Activated CD8-positive, alpha-beta memory T cell treated with anti-CD3 and anti-CD28 coated beads, Interleukin-2, amount 10 ng/mL, durations not matched to agents 7 days and 5 days (primary cell): ENCODE results near the gene GABARAP. TPM values are rescaled to one million over a fixed set of nuclear protein-coding genes. Genes with fewer than 3 reads are reported as not detected.

Experiments
- ATAC-seq: fragments of 150-1000 bp; cut with Tn5 transposase; one replicate; pipeline ENCODE4 v1.10.0; 2021; ENCODE audit warnings: moderate library complexity
- CTCF ChIA-PET: fragments of 350-600 bp; sonication (Branson Sonifier 250); formaldehyde crosslinking; loops from one replicate; lab custom pipeline; 2021; ENCODE audit warnings: antibody characterized with exemption; lab: Charles Lee
- DNase-seq: peaks from one replicate; pipeline ENCODE4 v3.0.0-alpha.2; 2020
- H3K27ac Mint-ChIP-seq: one replicate; pipeline ENCODE4 v1.8.0; 2021; ENCODE audit warnings: mild to moderate bottlenecking, mixed read lengths
- H3K27me3 Mint-ChIP-seq: one replicate; pipeline ENCODE4 v1.8.0; 2021; ENCODE audit warnings: mixed read lengths
- H3K36me3 Mint-ChIP-seq: one replicate; pipeline ENCODE4 v1.8.0; 2021; ENCODE audit warnings: mild to moderate bottlenecking, mixed read lengths
- H3K4me1 Mint-ChIP-seq: one replicate; pipeline ENCODE4 v1.8.0; 2021; ENCODE audit warnings: mixed read lengths
- H3K4me3 Mint-ChIP-seq: one replicate; pipeline ENCODE4 v1.8.0; 2021; ENCODE audit warnings: mild to moderate bottlenecking, moderate library complexity, mixed read lengths
- H3K9me3 Mint-ChIP-seq: one replicate; pipeline ENCODE4 v1.8.0; 2022; ENCODE audit warnings: low read depth, mixed read lengths
- total RNA-seq, 2 experiments: library from RNA; stranded (reverse); gene quantifications; one replicate each; pipeline ENCODE4 v1.2.3, GENCODE V29; 2021

The GABARAP gene
- total RNA-seq, 2 experiments from 2014 or later = 207 to 231 TPM

DNA sequence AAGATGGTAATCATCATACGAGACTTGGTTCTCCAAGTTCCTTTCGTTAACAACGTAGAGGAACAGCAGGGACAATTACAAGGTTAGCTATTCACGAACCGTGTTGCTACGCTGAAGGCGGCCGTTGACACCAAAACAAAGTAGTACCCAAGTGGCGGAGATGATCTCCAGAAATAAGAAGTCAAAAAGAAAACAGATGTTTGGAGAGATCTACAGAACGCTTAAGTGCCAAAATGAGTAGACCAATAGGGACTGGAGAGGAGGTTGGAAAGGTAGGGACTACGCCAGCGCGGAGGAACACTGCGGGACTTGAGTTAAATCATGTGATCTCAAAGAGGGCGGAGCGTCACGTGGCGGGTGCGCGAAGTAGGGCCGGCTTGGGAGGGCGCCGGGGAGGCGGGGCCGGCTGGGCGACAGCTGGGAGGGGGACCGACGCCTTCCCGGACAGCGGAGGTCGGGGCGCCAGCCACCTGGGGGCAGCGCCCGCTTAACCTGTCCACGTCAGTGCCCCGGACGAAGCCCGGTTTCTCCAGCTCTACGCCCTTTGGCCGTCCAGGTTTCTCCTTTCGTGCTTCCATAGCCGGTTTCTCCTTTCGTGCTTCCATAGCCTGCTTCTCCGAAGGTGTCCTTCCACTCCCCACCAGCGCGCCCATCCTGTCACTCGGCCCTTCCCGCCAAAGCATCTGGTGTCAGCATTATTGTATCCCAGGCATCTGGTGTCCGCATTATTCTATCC lies 636 bp upstream of the GABARAP start:
- peak; percentile 54 for ATAC-seq
- peak; percentile 95 for DNase-seq

GRCh38 chr17:7241090-7241733 lies 1.0 kb downstream of the GABARAP start:
- CTCF ChIA-PET = interaction anchor here (0.8 to 4.1 kb wide), 6 partner anchors 10 to 230 kb away, joined by 3 to 18 read pairs (median 5); partner anchors contain the start of genes ACADVL, CTDNEP1, DLG4 and ELP5
- Mint-ChIP-seq H3K4me3 (peak overlapping the region; percentile 86), H3K36me3 (peaks cover 32% of the 10 kb centered on the region), H3K9me3 (no peaks in the 10 kb centered on the region), H3K4me1 (peaks cover 44% of the 10 kb centered on the region), H3K27ac (peak overlapping the region; percentile 98), H3K27me3 (no peaks in the 10 kb centered on the region)
- ATAC-seq (no peak), DNase-seq (no peak)

More for the DNA sequence above, 636 bp upstream of the GABARAP start:
- Mint-ChIP-seq H3K4me3 (peak overlapping the region; percentile 86), H3K27me3 (no peaks in the 10 kb centered on the region), H3K27ac (peak overlapping the region; percentile 98), H3K9me3 (no peaks in the 10 kb centered on the region), H3K36me3 (peaks cover 31% of the 10 kb centered on the region), H3K4me1 (peaks cover 38% of the 10 kb centered on the region)
- CTCF ChIA-PET = interaction anchor here (0.8 to 4.1 kb wide), 8 partner anchors 8 to 203 kb away, joined by 3 to 18 read pairs (median 4); partner anchors contain the start of genes ACADVL, CTDNEP1, DLG4 and ELP5

GRCh38 chr17:7240375-7240774 lies 1.9 kb downstream of the GABARAP start:
- Mint-ChIP-seq H3K36me3 (peaks cover 33% of the 10 kb centered on the region), H3K27ac (peak overlapping the region; percentile 79), H3K9me3 (no peaks in the 10 kb centered on the region), H3K4me3 (peak overlapping the region; percentile 86), H3K27me3 (no peaks in the 10 kb centered on the region), H3K4me1 (peaks cover 50% of the 10 kb centered on the region)
- no peak for DNase-seq
- CTCF ChIA-PET = interaction anchor here (1.6 to 4.1 kb wide), 3 partner anchors 11 to 56 kb away, joined by 4 to 18 read pairs (median 13); partner anchors contain the start of genes ACADVL, CTDNEP1, DLG4 and ELP5
- ATAC-seq = no peak

DNA sequence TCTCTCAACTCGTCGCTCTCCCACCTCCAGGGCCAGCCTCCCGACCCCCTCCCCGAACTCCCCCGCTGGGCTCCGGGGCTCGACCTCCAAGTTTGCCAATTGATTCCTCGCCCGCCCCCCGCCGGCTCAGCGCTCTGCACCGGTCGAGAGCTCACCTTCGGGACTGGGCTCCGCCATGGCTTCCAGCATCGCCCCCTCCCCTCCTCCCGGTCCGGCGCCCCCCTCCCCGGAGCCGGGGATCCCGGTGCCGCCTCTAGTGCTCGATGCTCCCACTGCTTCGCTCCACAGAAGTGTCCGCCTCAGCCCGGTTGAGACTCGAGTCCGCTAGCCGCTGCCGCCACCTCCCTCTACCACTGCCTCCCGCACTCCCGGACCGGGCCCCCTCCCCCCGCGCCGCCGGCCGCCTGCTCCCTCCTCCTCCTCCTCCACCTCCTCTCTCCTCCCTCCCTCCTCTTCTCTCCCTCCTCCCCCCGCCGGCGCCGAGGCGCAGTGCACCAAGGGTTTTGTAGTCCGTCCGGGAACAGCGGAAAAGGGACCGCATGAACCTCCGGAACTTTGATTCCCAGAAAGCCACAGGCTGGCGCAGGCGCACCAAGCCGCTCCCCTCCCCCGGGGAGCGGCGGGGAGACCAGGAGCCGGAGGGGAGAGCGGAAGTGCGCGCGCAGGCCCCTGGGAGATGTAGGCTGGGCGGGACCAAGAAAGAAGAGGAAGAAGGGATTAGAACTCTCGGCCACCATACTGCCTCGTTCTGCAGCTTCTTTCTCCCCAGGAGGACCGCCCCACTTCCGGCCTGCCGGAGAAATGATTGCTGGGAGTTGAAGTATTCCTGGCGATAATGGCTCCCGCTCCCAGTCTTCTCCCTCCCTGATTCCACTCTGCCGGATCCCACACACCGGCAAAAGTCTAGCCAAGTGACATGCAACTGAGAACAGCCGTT lies 2.9 kb downstream of the GABARAP start, which contains the start of gene PHF23:
TSS of gene PHF23 (minus strand) at position 367 of the 937 bp plus-strand sequence. CDS start at position 189, 178 bp downstream.
- Mint-ChIP-seq H3K9me3 (no peaks in the 10 kb centered on the region), H3K4me3 (peak within 1 kb of the TSS; percentile 86), H3K36me3 (peaks cover 35% of the 10 kb centered on the region), H3K27me3 (no peaks in the 10 kb centered on the region), H3K27ac (peak within 1 kb of the TSS; percentile 91), H3K4me1 (peaks cover 60% of the 10 kb centered on the region)
- ATAC-seq (peak; percentile 71), DNase-seq (peak; percentile 99)
- CTCF ChIA-PET = interaction anchor here (0.7 to 4.1 kb wide), 8 partner anchors 9 to 117 kb away, joined by 3 to 18 read pairs (median 4); partner anchors contain the start of genes ACADVL, CTDNEP1, DLG4 and ELP5

DNA sequence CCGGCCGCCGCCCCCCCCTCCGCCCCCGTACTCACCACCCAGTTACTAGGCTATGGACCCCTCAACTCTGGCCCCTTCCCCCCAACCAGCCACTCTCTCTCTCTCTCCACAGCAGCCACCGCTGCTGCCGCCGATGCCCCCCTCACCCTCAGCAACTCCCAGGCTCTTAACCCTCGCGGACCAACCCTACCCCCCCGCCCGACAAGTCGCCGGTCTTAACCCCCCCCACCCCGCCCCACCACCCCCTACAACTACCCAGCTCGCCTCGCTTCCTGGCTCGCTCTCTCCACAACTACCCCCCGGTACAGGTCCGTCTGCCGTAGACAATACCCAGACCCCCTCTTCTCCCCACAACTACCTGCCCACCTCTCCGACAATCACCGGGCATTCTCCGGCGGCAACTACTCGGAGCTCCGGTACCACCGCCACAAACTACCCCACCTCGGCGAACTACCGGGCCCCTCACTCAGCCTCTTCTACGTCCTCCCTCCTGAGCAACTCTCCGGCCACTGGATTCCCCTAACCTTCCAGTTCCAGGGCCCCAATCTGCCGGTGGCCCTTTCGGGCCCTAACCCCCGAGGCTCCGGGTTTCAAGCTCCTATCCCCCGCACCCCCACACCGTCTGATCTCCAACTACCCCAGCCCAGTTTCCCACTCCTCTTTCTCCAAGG lies 3.7 kb downstream of the GABARAP start:
- Mint-ChIP-seq H3K36me3 (peaks cover 33% of the 10 kb centered on the region), H3K9me3 (no peaks in the 10 kb centered on the region), H3K4me1 (peaks cover 63% of the 10 kb centered on the region), H3K27me3 (no peaks in the 10 kb centered on the region), H3K27ac (peak overlapping the region; percentile 91), H3K4me3 (peak overlapping the region; percentile 86)
- DNase-seq (peak; percentile 59), ATAC-seq (no peak)
- CTCF ChIA-PET = interaction anchor here (1.0 to 2.3 kb wide), 5 partner anchors 8 to 117 kb away, joined by 3 to 18 read pairs (median 4); partner anchors contain the start of genes ACADVL and DLG4

DNA sequence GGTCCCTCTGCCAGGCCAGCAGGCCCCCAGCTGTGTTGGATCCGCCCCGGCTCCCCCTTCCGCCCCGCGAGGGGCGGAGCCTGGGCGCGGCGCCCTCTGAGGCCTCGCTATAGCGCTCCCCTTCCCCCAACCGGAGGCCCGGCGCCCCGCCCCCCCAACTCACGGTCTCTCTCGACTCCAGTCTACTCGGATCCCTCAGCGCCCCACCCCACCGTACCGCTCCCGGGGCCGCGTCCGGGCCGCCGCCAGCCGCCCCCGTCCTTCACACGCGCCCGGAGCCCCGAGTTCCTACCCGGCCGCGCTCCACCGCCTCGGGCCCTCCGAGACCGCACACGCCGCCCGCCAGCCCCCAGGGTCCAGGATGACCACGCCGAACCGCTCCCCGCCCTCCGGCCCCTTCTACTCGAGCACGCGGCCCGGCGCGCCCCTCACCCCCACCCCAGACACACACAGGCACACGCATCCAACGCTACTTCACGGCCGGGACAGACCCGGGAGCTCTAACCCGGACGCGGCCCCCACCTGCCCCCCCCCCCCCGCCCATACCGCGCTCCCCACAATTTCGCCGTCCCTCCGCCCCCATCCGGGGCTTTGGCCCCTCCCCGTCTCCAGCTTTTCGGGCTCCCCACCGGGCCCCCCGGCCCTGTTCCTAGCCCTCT lies 4.4 kb downstream of the GABARAP start:
- Mint-ChIP-seq H3K9me3 (no peaks in the 10 kb centered on the region), H3K27ac (peak overlapping the region; percentile 91), H3K4me3 (peak overlapping the region; percentile 86), H3K4me1 (peaks cover 63% of the 10 kb centered on the region), H3K36me3 (peaks cover 33% of the 10 kb centered on the region), H3K27me3 (no peaks in the 10 kb centered on the region)
- DNase-seq = peak; percentile 90
- CTCF ChIA-PET = interaction anchor here (1.0 to 2.3 kb wide), 3 partner anchors 18 to 118 kb away, joined by 4 to 18 read pairs (median 5); partner anchors contain the start of genes ACADVL and DLG4
- peak; percentile 27 for ATAC-seq

DNA sequence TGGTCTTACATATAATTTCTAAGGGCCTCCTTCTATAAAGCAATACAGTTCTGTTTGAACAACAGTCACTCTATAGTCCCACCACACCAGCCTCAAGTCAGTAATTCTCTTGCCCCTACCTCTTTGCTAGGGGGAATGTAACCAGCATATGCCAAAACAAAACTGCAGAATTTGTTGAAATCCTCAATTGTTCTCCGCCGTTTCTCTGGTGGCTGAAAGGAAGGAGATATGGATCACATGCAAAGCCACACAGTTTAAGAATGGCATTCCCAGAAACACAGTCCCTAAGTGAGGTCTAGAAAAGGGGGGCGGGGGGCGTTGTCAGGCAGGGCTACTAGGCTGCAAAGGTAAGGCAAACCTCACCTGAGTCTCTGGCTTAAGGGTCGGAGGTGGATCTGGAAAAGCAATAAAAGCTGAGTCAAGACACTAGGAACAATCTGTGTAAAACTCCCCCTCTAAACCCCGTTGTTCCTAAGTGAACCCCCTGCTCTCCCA lies 4.9 kb downstream of the GABARAP start:
- H3K36me3 Mint-ChIP-seq = peaks cover 33% of the 10 kb centered on the region
- peak overlapping the region; percentile 91 for H3K27ac Mint-ChIP-seq

DNA sequence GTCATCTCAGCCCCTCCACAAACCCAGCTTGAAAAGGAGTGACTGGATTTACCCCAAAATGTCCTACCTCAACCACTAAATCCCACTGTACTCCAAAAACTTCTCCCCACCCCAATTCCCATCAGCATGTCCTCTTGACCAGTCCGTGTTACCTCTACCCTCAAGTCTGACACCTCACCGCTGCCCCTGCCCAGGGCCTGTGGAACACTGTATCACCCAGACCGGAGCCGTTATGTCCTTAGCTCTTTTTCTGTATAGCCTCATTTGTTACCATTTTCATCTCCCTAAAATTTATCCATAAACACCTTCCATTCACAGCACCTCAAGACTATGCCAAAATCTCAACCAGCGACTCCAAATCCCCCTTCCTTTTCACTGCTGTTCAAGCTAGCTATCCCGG lies 5.4 kb downstream of the GABARAP start:
- Mint-ChIP-seq H3K36me3 (peaks cover 36% of the 10 kb centered on the region), H3K4me3 (peak overlapping the region; percentile 86), H3K27me3 (no peaks in the 10 kb centered on the region), H3K4me1 (peaks cover 67% of the 10 kb centered on the region), H3K9me3 (no peaks in the 10 kb centered on the region), H3K27ac (peak overlapping the region; percentile 91)
- no peak for DNase-seq
- CTCF ChIA-PET = interaction anchor here (1.0 kb wide), 1 partner anchor 16 kb away, joined by 4 read pairs; no protein-coding TSS in a partner anchor
- ATAC-seq = no peak

More for the DNA sequence above, 4.9 kb downstream of the GABARAP start:
- Mint-ChIP-seq H3K4me3 (peak overlapping the region; percentile 86), H3K9me3 (no peaks in the 10 kb centered on the region), H3K4me1 (peaks cover 64% of the 10 kb centered on the region), H3K27me3 (no peaks in the 10 kb centered on the region)
- DNase-seq (no peak), ATAC-seq (no peak)
- CTCF ChIA-PET = interaction anchor here (2.3 kb wide), 1 partner anchor 17 kb away, joined by 18 read pairs; the partner anchor contains the start of genes ACADVL and DLG4

- Mint-ChIP-seq H3K4me1 (peaks cover 59% of the 10 kb centered on the region), H3K36me3 (peaks cover 33% of the 10 kb centered on the region), H3K27me3 (no peaks in the 10 kb centered on the region), H3K4me3 (peak overlapping the region; percentile 25), H3K27ac (peak overlapping the region; percentile 47), H3K9me3 (no peaks in the 10 kb centered on the region)
- CTCF ChIA-PET = interaction anchor here (1.0 to 1.3 kb wide), 2 partner anchors 15 kb away, joined by 4 to 6 read pairs; no protein-coding TSS in a partner anchor
- DNase-seq (no peak), ATAC-seq (no peak)
These were observed 6.3 kb downstream of the GABARAP start for GRCh38 chr17:7235693-7236665.

DNA sequence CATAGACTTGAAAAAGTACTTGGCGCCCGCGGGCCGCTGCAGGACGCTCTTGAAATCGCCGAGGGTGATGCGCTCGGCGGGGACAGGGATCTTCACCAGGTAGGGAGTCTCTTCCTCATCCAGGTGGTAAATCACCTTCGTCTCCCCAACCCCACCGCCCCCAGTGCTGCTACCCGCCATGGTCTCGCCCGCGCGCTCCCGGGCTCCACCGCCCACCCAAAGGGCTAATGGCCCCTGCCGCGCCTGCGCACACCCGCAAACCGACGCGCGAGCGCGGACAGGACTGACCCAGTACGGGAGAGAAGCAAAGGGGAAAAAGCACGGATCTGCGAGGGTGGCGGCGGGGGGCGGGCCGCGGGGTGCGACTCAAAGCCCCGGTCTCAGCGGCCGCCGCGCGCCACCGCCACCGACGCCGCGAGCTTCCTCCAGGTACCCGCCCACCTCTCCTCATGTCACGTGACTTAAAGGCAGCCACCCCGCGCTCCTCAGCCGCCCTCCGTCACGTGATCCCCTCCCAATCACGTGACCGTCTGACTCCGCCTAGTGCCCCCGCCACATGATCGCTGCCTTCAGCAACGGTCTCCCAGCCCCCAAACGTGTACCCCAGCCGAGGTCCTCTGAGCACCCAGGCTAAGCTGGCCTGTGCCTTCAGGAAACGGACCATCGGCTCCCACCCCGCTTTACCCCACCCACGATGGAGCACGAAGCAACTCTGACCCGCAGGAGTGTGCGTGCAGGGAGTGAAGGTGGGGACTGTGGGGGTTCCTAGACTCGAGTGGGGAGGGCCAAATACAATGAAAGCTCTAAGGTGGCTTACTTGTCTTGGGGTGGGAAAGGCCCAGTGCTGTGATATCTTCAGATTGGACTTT lies 7.9 kb downstream of the GABARAP start, which contains the start of gene DVL2:
TSS of gene DVL2 (minus strand) at position 435 of the 869 bp plus-strand sequence. CDS start at position 180, 255 bp downstream.
- Mint-ChIP-seq H3K27ac (peak within 1 kb of the TSS; percentile 92), H3K9me3 (no peaks in the 10 kb centered on the region), H3K27me3 (no peaks in the 10 kb centered on the region), H3K4me3 (peak within 1 kb of the TSS; percentile 86), H3K36me3 (peaks cover 33% of the 10 kb centered on the region), H3K4me1 (peaks cover 45% of the 10 kb centered on the region)
- DNase-seq (peak; percentile 97), ATAC-seq (peak; percentile 50)
- CTCF ChIA-PET = interaction anchor here (0.6 to 1.5 kb wide), 5 partner anchors 13 to 72 kb away, joined by 3 to 6 read pairs (median 4); partner anchors contain the start of genes ACADVL and DLG4
